ENCODE measurements around the gene SLC5A6.
A peak's percentile ranks its signal among the peaks of the same experiment; 100 is the strongest.

The SLC5A6 gene

GRCh38 chr2:27236136-27236535, 24.1 kb upstream of the SLC5A6 start:
- DNase-seq, result no peak

- DNase-seq, result no peak
Measured at GRCh38 chr2:27233341-27233740, 21.3 kb upstream of the SLC5A6 start.

- DNase-seq, result no peak
Measured at GRCh38 chr2:27231921-27232320, 19.9 kb upstream of the SLC5A6 start.

- DNase-seq, result no peak
Measured at GRCh38 chr2:27227501-27227900, 15.4 kb upstream of the SLC5A6 start.

GRCh38 chr2:27225526-27225925, 13.5 kb upstream of the SLC5A6 start:
- DNase-seq, result no peak

GRCh38 chr2:27223416-27223815, 11.3 kb upstream of the SLC5A6 start:
- DNase-seq, result no peak

- DNase-seq, result no peak
Measured at GRCh38 chr2:27222407-27222806, 10.3 kb upstream of the SLC5A6 start.

GRCh38 chr2:27221166-27221565, 9.1 kb upstream of the SLC5A6 start:
- no peak for DNase-seq

GRCh38 chr2:27220091-27220490, 8.0 kb upstream of the SLC5A6 start:
- DNase-seq, result no peak

GRCh38 chr2:27219091-27219490, 7.0 kb upstream of the SLC5A6 start:
- no peak for DNase-seq

- DNase-seq, result no peak
Measured at GRCh38 chr2:27218614-27219013, 6.5 kb upstream of the SLC5A6 start.

- peak; percentile 72 to 83 (median 80) for DNase-seq
Measured at GRCh38 chr2:27217173-27218121, 5.4 kb upstream of the SLC5A6 start, which contains the start of gene CAD. CAD (plus strand) TSS chr2:27217369; CDS start chr2:27217552, 183 bp downstream.

- no peak for DNase-seq
Measured at GRCh38 chr2:27216416-27217137, 4.5 kb upstream of the SLC5A6 start.

- DNase-seq, result no peak
Measured at GRCh38 chr2:27214941-27215340, 2.9 kb upstream of the SLC5A6 start.

GRCh38 chr2:27212626-27213471, 781 bp upstream of the SLC5A6 start:
- DNase-seq, result peak in 4 of 6 experiments; percentile 49 to 84 (median 64)

GRCh38 chr2:27211241-27211942, 676 bp downstream of the SLC5A6 start:
- DNase-seq, result no peak

- DNase-seq, result no peak
Measured at GRCh38 chr2:27209621-27210401, 2.3 kb downstream of the SLC5A6 start.

- DNase-seq, result no peak
Measured at GRCh38 chr2:27208486-27209050, 3.5 kb downstream of the SLC5A6 start.

GRCh38 chr2:27206346-27206745, 5.7 kb downstream of the SLC5A6 start:
- DNase-seq, result no peak

GRCh38 chr2:27205206-27205605, 6.9 kb downstream of the SLC5A6 start:
- DNase-seq, result no peak

- no peak for DNase-seq
Measured at GRCh38 chr2:27204566-27204965, 7.5 kb downstream of the SLC5A6 start.
